Lower lobe of right lung (tissue), 2 donors: ENCODE results near the gene LEMD1. TPM values are rescaled to one million over a fixed set of nuclear protein-coding genes. Genes with fewer than 3 reads are reported as not detected.

Source experiments
- ATAC-seq, 2 donors: fragments of 200-7000 bp; cut with Tn5 transposase; one replicate each; pipeline ENCODE4 v1.9.1; 2020 to 2022; ENCODE audit warnings: mild to moderate bottlenecking in 2 of 2, moderate library complexity in 2 of 2
- DNase-seq: peaks from one replicate; pipeline ENCODE4 v3.0.0-alpha.2; 2020
- H3K27ac ChIP-seq: fragments of 200-600 bp; one replicate; pipeline ENCODE4 v1.8.0; 2022
- H3K27me3 ChIP-seq: fragments of 200-600 bp; one replicate; pipeline ENCODE4 v1.8.0; 2022; ENCODE audit warnings: low read depth
- H3K36me3 ChIP-seq: fragments of 200-600 bp; one replicate; pipeline ENCODE4 v1.8.0; 2022; ENCODE audit warnings: mild to moderate bottlenecking
- H3K4me1 ChIP-seq: fragments of 200-600 bp; one replicate; pipeline ENCODE4 v1.8.0; 2022
- H3K4me3 ChIP-seq: fragments of 200-600 bp; one replicate; pipeline ENCODE4 v1.8.0; 2022; ENCODE audit warnings: mild to moderate bottlenecking
- H3K9me3 ChIP-seq: fragments of 200-600 bp; one replicate; pipeline ENCODE4 v1.8.0; 2022
- CTCF ChIP-seq: fragments of 200-600 bp; IDR thresholded peaks from one replicate; pipeline ENCODE4 v1.8.0; 2022; ENCODE audit warnings: antibody characterized with exemption, mild to moderate bottlenecking
- intact Hi-C: fragments of 100-400 bp; cut with DNase I; formaldehyde crosslinking; loops from one replicate; pipeline ENCODE4 v1.11.0; 2022
- total RNA-seq: library from RNA; stranded (reverse); fragmentation: NEBNext Ultra II Directional; extraction: Animal tissue kit (Norgen Biotek cat#: 25700); gene quantifications from one replicate; pipeline ENCODE4 v1.2.1, GENCODE V29; 2021
- donor health status: DM: no; HTN: yes; CAD: no; lungs with severe emphysema.

LEMD1 gene
- total RNA-seq, 1 donor from 2014 or later, result not detected

- no peak for DNase-seq
- Histone ChIP-seq H3K27ac (no peak overlapping the region), H3K36me3 (no peaks in the 10 kb centered on the region), H3K9me3 (no peaks in the 10 kb centered on the region), H3K27me3 (peaks cover 3% of the 10 kb centered on the region), H3K4me1 (peaks cover 42% of the 10 kb centered on the region), H3K4me3 (no peak overlapping the region)
- no peak for TF ChIP-seq CTCF
- ATAC-seq, result no peak
- intact Hi-C loops, result no loop called here
These were observed 23.7 kb upstream of the LEMD1 start for GRCh38 chr1:205445646-205445935.

- Histone ChIP-seq H3K4me1 (peaks cover 47% of the 10 kb centered on the region), H3K36me3 (no peaks in the 10 kb centered on the region), H3K27me3 (no peaks in the 10 kb centered on the region), H3K4me3 (no peak overlapping the region), H3K27ac (no peak overlapping the region), H3K9me3 (no peaks in the 10 kb centered on the region)
- intact Hi-C loops, result no loop called here
- no peak for ATAC-seq
- DNase-seq, result no peak
- TF ChIP-seq CTCF, result no peak
These were observed 23.2 kb upstream of the LEMD1 start for GRCh38 chr1:205444931-205445645.

- Histone ChIP-seq H3K27me3 (no peaks in the 10 kb centered on the region), H3K4me3 (no peak overlapping the region), H3K36me3 (no peaks in the 10 kb centered on the region), H3K4me1 (peaks cover 50% of the 10 kb centered on the region), H3K27ac (no peak overlapping the region), H3K9me3 (no peaks in the 10 kb centered on the region)
- ATAC-seq, result no peak
- no peak for DNase-seq
- intact Hi-C loops, result no loop called here
- TF ChIP-seq CTCF, result no peak
These were observed 22.6 kb upstream of the LEMD1 start for GRCh38 chr1:205444300-205444930.

GRCh38 chr1:205443585-205444299 lies 21.9 kb upstream of the LEMD1 start:
- Histone ChIP-seq H3K4me3 (no peak overlapping the region), H3K4me1 (peaks cover 56% of the 10 kb centered on the region), H3K27ac (no peak overlapping the region), H3K9me3 (no peaks in the 10 kb centered on the region), H3K27me3 (no peaks in the 10 kb centered on the region), H3K36me3 (no peaks in the 10 kb centered on the region)
- ATAC-seq (no peak), DNase-seq (no peak)
- intact Hi-C loops, result no loop called here
- no peak for TF ChIP-seq CTCF

- intact Hi-C loops, result no loop called here
- H3K4me1 ChIP-seq, result peaks cover 60% of the 10 kb centered on the region
- H3K4me3 ChIP-seq, result no peak overlapping the region
- H3K27me3 ChIP-seq, result no peaks in the 10 kb centered on the region
- TF ChIP-seq CTCF, result no peak
- no peaks in the 10 kb centered on the region for H3K9me3 ChIP-seq
- H3K27ac ChIP-seq, result peak overlapping the region; percentile 58
- no peaks in the 10 kb centered on the region for H3K36me3 ChIP-seq
- peak; percentile 62 for DNase-seq
- peak; percentile 56 to 61 for ATAC-seq
These were observed 20.3 kb upstream of the LEMD1 start for GRCh38 chr1:205442051-205442725.
